ES-I3 (cell line): ENCODE results near the gene GTF3C6.

Experiments
- H3K36me3 ChIP-seq: 2 replicates; pipeline ENCODE4 v1.6.1; 2013; ENCODE audit warnings: mild to moderate bottlenecking, low read length, control low read depth, moderate library complexity; ENCODE audit not compliant: insufficient read depth
- H3K4me1 ChIP-seq: 2 replicates; pipeline ENCODE4 v1.6.1; 2013; ENCODE audit warnings: mild to moderate bottlenecking, control low read depth, low read length; ENCODE audit not compliant: insufficient read depth
- H3K9ac ChIP-seq: 2 replicates; pipeline ENCODE4 v1.6.1; 2013; ENCODE audit warnings: low read depth, mild to moderate bottlenecking, low read length, moderate library complexity
- H3K9me3 ChIP-seq: 2 replicates; pipeline ENCODE4 v1.6.1; 2013; ENCODE audit warnings: mild to moderate bottlenecking, low read length, moderate library complexity; ENCODE audit not compliant: control insufficient read depth, insufficient read depth

The GTF3C6 gene, protein sequence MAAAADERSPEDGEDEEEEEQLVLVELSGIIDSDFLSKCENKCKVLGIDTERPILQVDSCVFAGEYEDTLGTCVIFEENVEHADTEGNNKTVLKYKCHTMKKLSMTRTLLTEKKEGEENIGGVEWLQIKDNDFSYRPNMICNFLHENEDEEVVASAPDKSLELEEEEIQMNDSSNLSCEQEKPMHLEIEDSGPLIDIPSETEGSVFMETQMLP

DNA sequence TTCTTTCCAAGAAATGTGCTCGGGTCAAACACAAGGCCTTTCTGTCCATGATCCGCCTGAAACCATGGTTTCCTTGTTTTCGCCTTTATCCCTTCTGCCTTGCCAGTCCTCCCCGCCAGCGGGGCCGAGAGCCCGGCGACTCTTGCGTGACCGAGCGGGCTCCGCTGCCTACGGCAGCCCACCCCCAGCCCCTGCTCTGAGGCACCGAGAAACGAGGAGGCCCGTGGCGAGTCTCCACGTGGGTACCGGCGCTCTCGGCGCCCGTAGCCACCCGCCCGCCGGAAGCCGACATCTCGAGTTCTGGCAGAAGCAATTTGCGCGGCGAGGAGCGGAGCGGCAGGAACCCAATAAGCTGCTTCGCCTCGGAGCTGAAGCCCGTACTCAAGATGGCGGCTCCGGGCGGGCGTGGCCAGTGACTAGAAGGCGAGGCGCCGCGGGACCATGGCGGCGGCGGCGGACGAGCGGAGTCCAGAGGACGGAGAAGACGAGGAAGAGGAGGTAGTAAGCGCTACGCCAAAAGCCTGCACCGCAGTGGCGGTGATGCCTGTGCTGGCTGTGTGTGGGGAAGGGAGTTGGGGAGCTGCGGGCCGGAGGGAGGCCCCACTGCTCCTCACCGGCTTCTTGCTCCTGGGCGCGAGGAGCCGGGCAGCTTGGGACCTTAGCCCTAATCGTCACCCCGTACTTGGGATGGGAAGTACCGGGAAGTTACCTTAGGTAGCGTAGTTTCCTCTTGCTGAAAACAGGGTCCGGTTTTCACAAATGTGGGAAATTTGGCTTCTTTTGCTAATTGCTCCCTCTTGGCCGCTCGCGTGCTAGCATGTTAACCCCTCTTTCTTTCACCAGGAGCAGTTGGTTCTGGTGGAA lies at the start of gene GTF3C6:
Gene GTF3C6, plus strand, starts transcription at position 378 of the 864 bp plus-strand sequence. Its CDS starts 64 bp downstream, at position 442.
- no peaks in the 10 kb centered on the region for H3K4me1 ChIP-seq
- H3K36me3 ChIP-seq = peaks cover 8% of the 10 kb centered on the region; the same call in 1 of the 2 replicates
- no peaks in the 10 kb centered on the region for H3K9me3 ChIP-seq
- peak within 1 kb of the TSS; percentile 95 for H3K9ac ChIP-seq

DNA sequence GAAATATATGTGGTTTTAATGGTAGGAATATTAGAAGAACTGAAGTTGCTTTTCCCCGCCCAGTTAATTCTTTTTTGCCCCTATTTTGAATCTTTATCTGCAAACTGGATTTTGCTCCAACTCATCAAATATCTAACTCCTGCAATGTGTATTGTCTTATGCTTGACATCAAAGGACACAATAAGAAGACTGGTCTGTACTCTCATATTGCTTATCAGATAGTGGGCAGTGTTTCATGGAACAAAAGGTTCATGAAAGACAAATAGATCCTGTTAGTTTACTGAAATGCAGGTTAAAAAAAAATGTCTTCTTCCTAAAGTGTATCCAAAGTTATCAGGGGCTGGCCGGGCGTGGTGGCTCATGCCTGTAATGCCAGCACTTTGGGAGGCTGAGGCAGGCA lies 27.7 kb upstream of the GTF3C6 start:
- Histone ChIP-seq H3K36me3 (no peaks in the 10 kb centered on the region), H3K9me3 (no peaks in the 10 kb centered on the region), H3K4me1 (no peaks in the 10 kb centered on the region), H3K9ac (no peak overlapping the region)

- H3K9ac ChIP-seq = no peak overlapping the region
- H3K9me3 ChIP-seq = no peaks in the 10 kb centered on the region
- H3K36me3 ChIP-seq = no peaks in the 10 kb centered on the region
- H3K4me1 ChIP-seq = no peaks in the 10 kb centered on the region
These were observed 24.6 kb upstream of the GTF3C6 start for GRCh38 chr6:110933912-110934311.

DNA sequence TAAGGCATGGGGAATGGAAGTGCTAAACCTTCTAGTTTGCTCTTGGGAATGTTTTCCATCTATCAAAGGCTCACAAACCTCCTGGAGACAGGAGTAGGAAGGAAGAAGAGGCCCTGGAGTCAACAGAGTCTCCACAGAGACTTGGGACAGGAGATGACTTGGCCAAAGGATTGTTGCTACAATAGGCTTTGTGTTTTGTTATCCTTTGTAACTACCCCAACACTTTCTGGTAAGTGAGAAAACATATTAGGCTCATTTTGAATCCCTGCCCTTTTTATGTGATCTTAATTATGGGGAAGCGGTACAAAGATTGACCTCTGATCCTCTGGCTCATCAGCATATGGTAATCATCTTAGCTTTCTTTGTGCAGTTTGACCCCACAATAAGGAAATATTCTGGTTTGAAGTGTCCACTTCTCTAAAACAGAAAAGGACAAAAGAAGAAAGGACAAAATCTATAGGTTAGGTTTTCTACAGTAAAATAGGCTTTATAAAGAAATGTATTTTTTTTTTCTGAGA lies 24.1 kb upstream of the GTF3C6 start:
- Histone ChIP-seq H3K9me3 (no peaks in the 10 kb centered on the region), H3K9ac (no peak overlapping the region), H3K4me1 (no peaks in the 10 kb centered on the region), H3K36me3 (no peaks in the 10 kb centered on the region)

DNA sequence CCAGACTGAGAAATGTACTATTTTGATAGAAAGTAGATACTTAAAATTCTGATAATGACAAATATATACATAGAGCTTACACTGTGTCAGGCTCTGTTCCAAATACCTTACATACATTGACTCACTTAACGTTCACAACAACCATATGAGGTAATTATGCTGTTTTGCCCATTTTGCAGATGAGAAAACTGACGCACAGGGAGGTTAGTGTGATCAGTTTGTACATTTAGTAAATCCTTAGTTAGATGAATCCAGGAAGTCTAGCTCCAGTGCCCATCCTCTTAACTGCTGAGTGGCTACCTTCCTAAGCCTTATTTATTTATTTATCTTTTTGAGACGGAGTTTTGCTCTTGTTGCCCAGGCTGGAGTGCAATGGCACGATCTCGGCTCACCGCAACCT lies 23.3 kb upstream of the GTF3C6 start:
- Histone ChIP-seq H3K9me3 (no peaks in the 10 kb centered on the region), H3K36me3 (no peaks in the 10 kb centered on the region), H3K9ac (no peak overlapping the region), H3K4me1 (no peaks in the 10 kb centered on the region)

GRCh38 chr6:110938171-110938570 lies 20.3 kb upstream of the GTF3C6 start:
- Histone ChIP-seq H3K36me3 (no peaks in the 10 kb centered on the region), H3K9me3 (no peaks in the 10 kb centered on the region), H3K9ac (no peak overlapping the region), H3K4me1 (no peaks in the 10 kb centered on the region)

DNA sequence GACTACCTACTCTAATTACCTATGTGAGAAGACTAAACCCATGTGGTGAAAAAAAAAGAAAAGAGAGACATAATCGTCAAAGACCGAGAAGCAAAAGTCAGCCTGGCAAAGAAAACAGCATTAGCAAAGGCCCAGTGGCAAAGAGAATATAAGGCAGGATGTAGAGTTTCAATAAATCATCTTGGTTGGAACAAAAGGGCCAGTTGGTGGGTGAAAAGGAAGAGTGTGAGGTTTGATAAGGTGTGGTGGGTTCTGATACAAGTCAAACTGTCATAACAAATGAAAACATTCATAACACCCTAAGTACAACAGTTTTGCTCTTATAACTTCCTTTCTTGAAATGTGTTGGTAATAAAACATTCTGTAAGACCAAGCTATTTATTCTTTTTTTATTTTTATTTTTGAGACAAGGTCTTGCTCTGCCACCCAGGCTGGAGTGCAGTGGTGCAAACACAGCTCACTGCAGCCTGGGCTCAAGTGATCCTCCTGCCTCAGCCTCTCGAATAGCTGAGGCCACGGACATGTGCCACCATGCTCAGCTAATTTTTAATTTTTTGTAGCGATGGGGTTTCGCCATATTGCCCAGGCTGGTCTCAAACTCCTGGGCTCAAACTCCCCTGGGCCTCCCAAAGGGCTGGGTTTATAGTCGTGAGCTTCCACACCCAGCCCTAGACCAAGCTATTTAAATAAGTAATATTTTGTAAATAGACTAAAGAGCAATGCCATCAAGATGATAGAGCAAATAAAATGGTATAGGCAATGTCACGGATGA lies 18.9 kb upstream of the GTF3C6 start:
- no peaks in the 10 kb centered on the region for H3K9me3 ChIP-seq
- no peaks in the 10 kb centered on the region for H3K36me3 ChIP-seq
- H3K9ac ChIP-seq = no peak overlapping the region

DNA sequence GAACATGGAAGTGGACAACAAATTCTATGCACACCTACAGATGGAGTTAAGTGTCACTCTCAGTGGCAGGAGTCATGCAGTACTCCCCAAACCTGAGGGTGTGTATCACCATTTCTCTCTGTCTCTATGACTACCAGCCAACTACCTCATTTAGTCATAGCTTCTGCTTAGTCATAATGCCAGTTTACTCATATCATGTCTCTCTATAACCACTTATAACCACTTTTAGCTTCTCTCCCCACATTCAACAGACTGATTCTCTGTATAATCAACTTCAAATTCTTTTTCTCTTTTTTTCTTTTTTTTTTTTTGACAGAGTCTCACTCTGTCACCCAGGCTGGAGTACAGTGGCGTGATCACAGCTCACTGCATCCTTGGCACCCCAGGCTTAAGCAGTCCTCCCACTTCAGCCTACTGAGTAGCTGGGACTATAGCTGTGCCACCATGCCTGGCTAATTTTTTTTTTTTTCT lies 13.8 kb upstream of the GTF3C6 start:
- no peaks in the 10 kb centered on the region for H3K9me3 ChIP-seq
- H3K9ac ChIP-seq = no peak overlapping the region
- no peaks in the 10 kb centered on the region for H3K36me3 ChIP-seq
- no peaks in the 10 kb centered on the region for H3K4me1 ChIP-seq

More for the DNA sequence above, 18.9 kb upstream of the GTF3C6 start:
- H3K4me1 ChIP-seq = no peaks in the 10 kb centered on the region

DNA sequence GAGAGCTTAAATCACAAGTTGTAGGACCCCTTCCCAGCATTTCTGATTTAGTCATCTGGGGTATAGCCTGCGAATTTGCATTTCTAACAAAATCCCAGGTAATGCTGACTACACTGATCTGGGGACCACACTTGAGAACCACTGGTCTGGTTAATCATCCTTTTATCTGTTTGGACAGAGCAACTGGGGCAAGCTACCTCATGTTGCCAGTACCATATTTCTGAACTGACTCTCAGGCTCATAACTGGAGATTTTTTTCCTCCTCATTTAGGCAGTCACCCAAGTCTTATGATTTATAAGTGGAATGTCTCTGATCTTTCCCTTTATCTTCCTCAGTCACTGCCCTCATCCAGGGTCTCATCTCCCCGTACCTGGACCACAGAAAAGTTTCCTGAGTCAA lies 12.0 kb upstream of the GTF3C6 start:
- Histone ChIP-seq H3K4me1 (no peaks in the 10 kb centered on the region), H3K36me3 (no peaks in the 10 kb centered on the region)

GRCh38 chr6:110949679-110950285 lies 8.7 kb upstream of the GTF3C6 start:
- Histone ChIP-seq H3K36me3 (no peaks in the 10 kb centered on the region), H3K9me3 (no peaks in the 10 kb centered on the region), H3K9ac (no peak overlapping the region), H3K4me1 (0 out of 2 replicates have a peak, but pooled peaks cover 7% of the 10 kb centered on the region)

More for the DNA sequence above, 12.0 kb upstream of the GTF3C6 start:
- H3K9me3 ChIP-seq = no peaks in the 10 kb centered on the region
- H3K9ac ChIP-seq = no peak overlapping the region

DNA sequence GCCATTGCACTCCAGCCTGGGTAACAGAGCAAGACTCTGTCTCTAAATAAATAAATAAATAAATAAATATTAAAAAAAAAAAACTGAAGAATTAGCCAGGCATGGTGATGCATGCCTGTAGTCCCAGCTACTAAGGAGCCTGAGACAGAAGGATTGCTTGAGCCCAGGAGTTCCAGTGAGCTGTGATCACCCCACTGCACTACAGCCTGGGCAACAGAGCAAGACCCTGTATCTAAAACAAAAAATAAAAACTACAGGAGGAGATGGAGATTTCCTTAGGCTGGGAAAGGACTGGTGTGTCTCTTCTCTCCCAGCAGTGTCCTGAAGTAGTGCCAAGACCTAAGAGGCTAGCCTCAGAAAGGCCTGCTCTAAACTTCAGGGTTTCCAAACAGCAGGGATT lies 8.1 kb upstream of the GTF3C6 start:
- H3K36me3 ChIP-seq = no peaks in the 10 kb centered on the region
- H3K9me3 ChIP-seq = no peaks in the 10 kb centered on the region
- H3K4me1 ChIP-seq = 0 out of 2 replicates have a peak, but pooled peaks cover 7% of the 10 kb centered on the region
- no peak overlapping the region for H3K9ac ChIP-seq

GRCh38 chr6:110951008-110951407 lies 7.5 kb upstream of the GTF3C6 start:
- H3K36me3 ChIP-seq = no peaks in the 10 kb centered on the region
- H3K4me1 ChIP-seq = 0 out of 2 replicates have a peak, but pooled peaks cover 7% of the 10 kb centered on the region
- H3K9ac ChIP-seq = no peak overlapping the region
- H3K9me3 ChIP-seq = no peaks in the 10 kb centered on the region

GRCh38 chr6:110951986-110952794 lies 6.3 kb upstream of the GTF3C6 start:
- Histone ChIP-seq H3K9me3 (no peaks in the 10 kb centered on the region), H3K9ac (no peak overlapping the region), H3K36me3 (no peaks in the 10 kb centered on the region), H3K4me1 (0 out of 2 replicates have a peak, but pooled peaks cover 7% of the 10 kb centered on the region)
